Epithelial cell of esophagus (primary cell): ENCODE data around the gene KRT26.
A peak's percentile ranks its signal among the peaks of the same experiment; 100 is the strongest.

ENCODE experiments used
- DNase-seq: peaks from one replicate; pipeline ENCODE4 v3.0.0; 2010; ENCODE audit warnings: low read depth
- H3K4me3 ChIP-seq: 2 replicates; pipeline ENCODE4 v1.5.1; 2011; ENCODE audit warnings: mild to moderate bottlenecking, low read length, control low read depth
- TF ChIP-seq, protein P1 (sequence below): IDR thresholded peaks from 2 replicates; pipeline ENCODE4 v1.5.1; 2011; ENCODE audit warnings: low read depth, mild to moderate bottlenecking, low read length, control low read depth, inconsistent platforms; ENCODE audit not compliant: insufficient read depth; ENCODE audit errors: missing control alignments

The KRT26 gene

DNA sequence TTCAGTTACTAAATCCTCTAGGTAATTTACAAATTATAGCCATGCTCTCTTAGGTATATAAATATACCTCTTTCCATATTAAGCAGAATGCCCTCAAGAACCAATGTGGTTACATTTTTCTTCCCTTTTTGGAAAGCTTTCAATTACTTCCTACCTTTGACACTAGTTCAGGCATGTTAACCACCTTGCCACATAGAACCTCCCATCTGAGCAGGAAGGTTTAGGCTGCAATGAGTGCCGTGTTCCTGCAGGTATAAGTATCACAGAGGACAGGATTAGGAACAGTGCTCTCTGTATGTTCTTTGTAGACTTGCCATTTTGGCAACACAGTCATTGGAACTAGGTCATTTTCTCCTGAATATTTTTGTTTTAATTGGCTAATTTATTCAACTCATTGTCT is 37.0 kb downstream of the KRT26 start:
- no peak overlapping the region for H3K4me3 ChIP-seq
- TF ChIP-seq, protein P1, sequence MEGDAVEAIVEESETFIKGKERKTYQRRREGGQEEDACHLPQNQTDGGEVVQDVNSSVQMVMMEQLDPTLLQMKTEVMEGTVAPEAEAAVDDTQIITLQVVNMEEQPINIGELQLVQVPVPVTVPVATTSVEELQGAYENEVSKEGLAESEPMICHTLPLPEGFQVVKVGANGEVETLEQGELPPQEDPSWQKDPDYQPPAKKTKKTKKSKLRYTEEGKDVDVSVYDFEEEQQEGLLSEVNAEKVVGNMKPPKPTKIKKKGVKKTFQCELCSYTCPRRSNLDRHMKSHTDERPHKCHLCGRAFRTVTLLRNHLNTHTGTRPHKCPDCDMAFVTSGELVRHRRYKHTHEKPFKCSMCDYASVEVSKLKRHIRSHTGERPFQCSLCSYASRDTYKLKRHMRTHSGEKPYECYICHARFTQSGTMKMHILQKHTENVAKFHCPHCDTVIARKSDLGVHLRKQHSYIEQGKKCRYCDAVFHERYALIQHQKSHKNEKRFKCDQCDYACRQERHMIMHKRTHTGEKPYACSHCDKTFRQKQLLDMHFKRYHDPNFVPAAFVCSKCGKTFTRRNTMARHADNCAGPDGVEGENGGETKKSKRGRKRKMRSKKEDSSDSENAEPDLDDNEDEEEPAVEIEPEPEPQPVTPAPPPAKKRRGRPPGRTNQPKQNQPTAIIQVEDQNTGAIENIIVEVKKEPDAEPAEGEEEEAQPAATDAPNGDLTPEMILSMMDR: peak; percentile 18
- peak; percentile 78 for DNase-seq

DNA sequence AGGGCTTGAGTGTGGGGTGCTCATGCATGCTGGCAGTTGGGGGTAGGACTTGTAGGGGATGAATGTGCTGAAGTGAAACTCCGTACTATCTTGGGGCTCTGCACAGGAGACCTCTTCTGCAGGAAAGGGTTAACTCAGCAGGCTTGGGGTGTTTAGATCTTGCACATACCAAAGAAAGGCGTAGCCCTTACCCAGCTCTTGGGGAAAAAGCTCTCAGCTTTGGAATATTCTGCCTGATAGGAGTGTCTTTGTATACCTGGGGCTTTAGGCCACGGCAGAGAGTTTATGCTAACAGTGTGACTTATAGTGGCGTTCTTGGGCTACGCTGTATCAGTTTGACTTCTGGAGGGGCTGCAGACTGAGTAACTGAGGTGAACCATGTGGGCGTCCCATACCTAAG is 38.0 kb downstream of the KRT26 start:
- H3K4me3 ChIP-seq: no peak overlapping the region
- DNase-seq: no peak
- TF ChIP-seq, protein P1: no peak

DNA sequence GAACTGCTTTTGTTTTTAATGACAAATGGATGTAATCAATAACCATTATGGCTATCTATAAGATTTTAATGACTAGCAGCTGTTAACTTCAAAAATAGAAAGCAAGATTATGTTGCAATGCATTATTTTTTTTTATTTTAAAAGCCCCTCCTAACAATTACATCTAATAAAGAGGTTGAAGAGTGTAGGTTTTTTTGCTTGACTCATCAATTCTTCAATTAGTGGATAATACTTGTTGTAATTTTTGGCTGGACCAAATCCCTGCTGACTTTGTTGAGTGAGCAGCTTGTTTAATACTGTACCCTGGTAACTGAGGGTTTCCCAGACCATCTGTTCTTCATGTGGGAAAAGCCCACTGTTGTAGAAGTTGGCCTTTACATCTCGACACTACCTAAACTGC is 41.0 kb downstream of the KRT26 start:
- H3K4me3 ChIP-seq: no peak overlapping the region
- DNase-seq: no peak
- TF ChIP-seq, protein P1: no peak

DNA sequence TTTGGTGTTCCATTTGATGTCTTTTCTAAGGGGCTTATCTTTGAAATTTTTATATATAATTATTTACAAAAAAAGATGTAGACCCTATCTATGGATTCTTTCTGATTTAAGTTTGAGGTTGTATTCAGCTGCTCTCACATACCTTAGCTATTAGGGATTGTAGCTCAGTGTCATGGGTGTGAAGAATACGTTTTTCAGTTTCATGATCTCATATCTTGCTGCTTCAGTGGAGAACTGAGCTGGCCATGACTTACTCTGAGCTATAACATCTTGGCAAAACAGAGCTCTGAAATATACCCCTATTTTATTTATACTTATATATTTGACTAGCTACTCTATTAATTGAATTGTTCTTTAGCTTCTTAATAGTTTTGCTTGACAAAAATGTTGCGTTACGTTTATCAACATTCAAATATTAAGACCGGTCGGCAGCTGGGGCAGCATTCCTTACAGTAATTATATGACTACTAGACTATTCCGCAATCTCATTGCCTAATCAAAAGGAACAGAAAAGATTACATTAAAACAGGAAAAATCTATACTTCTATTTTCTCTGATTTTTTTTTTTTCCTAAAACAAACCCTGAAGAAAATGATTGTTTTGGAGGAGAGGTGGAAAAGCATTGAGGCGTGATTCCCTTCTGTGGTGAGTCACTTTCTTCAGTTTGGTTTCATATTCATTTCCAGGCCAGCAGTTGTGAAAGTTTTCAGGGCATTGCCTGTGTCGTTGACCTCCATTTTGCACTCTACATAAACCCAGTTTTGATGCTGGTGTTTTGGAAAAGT is 44.4 kb downstream of the KRT26 start:
- TF ChIP-seq, protein P1: no peak
- H3K4me3 ChIP-seq: no peak overlapping the region
- DNase-seq: peak; percentile 44

DNA sequence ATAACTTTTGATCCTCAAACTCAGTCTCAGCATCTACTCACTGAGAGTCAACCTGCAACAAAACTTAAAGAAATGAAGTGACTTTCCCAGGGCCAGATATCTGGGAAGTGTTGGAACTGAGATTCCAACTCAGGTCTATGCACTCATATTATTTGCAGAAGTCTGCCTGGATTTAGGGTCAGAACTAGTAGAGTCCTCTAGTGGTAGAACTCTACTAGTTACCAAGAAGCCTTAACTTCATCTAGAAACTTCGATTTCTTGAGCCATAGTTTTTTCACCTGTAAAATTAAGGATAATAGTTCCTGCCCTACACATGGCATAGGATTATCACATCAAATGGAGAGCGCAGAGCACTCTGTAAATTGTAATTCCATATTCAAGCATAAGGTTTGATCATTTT is 45.1 kb downstream of the KRT26 start:
- no peak overlapping the region for H3K4me3 ChIP-seq
- DNase-seq: peak; percentile 34
- TF ChIP-seq, protein P1: peak; percentile 48

DNA sequence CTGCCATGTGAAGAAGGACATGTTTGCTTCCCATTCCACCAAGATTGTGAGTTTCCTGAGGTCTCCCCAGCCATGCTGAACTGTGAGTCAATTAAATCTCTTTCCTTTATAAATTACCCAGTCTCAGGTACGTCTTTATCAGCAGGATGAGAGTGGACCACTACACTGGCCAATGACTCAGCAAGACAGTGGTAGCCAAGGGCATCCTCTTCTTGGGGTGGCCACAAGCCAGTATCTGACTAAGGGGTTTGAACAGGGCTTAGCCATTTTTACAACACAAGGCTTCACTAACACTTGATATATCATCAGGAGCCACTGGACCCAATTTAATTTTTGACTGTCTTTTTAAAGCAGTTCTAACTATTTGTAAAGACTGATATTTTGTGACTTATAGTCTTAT is 47.3 kb downstream of the KRT26 start:
- no peak overlapping the region for H3K4me3 ChIP-seq
- no peak for DNase-seq
- TF ChIP-seq, protein P1: no peak

DNA sequence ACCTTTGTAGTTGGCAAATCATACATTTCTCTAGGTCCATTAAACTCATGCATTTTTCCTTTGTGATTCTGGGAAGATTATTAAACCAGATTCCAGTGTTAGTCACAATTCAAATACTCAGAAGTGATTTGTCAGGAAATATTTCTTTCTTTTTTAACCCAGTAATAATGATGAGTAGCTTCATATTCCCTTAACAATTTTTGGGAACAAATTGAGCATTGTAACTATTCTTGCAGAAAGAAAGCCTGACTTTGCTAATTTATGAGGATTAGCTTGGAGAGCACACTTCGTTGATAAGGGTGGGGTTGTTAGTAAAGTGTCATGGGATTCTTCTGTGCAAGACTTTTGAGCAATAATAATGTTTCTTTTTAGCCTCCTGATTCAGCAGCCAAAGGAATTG is 49.8 kb downstream of the KRT26 start:
- TF ChIP-seq, protein P1: no peak
- DNase-seq: no peak

More for the DNA sequence above, 49.8 kb downstream of the KRT26 start:
- no peak overlapping the region for H3K4me3 ChIP-seq
